Measurements from ENCODE around the gene DGKI.

The DGKI gene

GRCh38 chr7:137354961-137355360 lies 491.8 kb downstream of the DGKI start:
- TF ChIP-seq CTCF (IDR thresholded peaks at IDR 0.05): no peak

- TF ChIP-seq CTCF (IDR thresholded peaks at IDR 0.05): no peak
Measured at GRCh38 chr7:137354396-137354795, 492.4 kb downstream of the DGKI start.

DNA sequence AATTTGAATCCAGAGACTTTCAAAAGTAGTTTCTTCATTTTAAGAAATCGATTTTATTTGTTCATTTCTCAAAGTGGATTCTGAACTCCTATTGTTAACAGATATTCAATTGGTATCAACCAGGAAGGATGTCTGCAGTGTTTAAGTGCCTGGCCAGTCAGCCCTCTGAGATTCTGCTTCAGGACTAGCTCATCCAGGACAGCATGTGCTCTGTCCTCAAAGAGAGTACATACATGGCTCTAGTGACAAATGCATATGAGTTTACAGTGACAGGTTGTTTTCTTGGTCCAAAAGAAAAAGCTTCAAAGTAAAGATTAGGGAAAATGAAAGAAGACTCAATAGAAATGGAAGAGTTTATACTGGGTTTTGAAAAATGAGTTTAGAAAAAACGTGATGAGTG lies 494.8 kb downstream of the DGKI start:
- no peak for TF ChIP-seq CTCF (IDR thresholded peaks at IDR 0.05)

DNA sequence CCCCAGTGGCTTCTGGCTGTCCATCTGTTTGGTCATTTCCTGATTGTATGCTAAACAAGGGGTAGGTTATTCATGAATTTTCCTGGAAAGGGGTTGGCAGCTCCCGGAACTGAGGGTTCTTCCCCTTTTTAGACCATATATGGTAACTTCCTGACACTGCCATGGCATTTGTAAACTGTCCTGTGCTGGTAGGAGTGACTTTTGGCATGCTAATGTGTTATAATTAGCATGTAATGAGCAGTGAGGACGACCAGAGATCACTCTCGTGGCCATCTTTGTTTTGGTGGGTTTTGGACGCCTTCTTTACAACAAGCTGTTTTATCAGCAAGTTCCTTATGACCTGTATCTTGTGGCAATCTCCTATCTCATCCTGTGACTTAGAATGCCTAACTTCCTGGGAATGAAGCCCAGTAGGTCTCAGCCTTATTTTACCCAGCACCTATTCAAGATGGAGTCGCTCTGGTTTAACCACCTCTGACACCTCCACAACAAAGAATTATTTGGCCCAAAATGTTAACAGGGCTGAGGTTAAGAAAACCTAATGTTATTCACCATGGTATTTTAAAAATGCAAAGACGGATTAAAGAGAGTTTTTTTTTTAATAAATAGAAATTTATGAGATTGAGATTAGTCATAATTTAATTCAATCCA lies 500.9 kb downstream of the DGKI start:
- TF ChIP-seq CTCF (IDR thresholded peaks at IDR 0.05): no peak

DNA sequence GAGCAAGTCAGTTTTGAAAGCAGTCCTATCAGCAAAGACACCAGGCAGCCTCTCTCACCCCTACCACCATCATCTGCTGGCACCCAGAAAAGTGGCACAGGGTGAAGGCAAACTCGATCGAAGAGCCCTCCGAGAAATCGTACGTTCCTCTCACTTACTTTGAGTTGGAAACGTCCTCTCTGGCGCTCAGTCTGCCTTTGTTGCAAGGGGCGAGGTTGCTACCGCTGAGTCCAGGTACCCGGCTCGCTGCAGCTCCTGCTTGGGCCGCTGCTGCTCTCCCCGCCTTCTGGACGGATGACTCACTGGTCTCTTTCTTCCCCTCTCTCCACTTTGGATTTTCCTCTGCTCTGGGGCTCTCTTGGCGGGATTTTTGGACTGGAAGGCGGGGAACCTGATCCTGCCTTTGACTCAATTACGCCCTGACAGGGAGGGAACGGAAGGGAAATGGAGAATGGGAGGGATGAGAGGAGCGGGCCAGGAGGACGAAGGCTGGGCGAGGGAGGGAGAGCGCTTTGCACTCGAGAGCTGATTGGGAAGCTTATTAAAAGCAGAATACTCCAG lies 503.4 kb downstream of the DGKI start, which contains the start of gene PTN:
TSS of gene PTN (minus strand) at position 453 of the 561 bp plus-strand sequence. CDS start 88,760 bp downstream, outside the sequence.
- TF ChIP-seq CTCF (IDR thresholded peaks at IDR 0.05): no peak

DNA sequence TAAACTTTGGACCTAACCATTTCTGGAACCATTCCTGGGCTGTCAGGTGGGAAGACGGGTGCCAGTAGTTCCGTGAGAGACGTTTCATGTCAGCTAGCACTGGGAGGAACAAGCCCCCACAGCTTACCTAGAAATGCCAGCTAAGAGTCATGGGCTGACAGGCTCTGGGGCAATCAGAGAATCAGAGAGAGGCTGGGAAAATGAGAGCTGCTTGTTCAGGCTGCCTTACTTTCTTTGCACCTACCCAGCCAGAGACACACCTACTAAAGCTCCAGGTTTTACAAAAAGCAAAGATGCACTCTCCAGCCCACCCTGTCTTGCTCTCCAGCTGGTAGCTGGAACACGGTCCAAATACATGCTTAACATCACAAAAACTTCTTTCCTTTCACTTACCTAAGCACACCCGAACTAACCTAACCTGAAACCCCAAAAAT lies 503.9 kb downstream of the DGKI start:
- no peak for TF ChIP-seq CTCF (IDR thresholded peaks at IDR 0.05)

- no peak for TF ChIP-seq CTCF (IDR thresholded peaks at IDR 0.05)
Measured at GRCh38 chr7:137342265-137342664, 504.5 kb downstream of the DGKI start.

All from LNCAP (cell line).